A673 (cell line): ENCODE results near the gene FEM1C. TPM values are rescaled to one million over a fixed set of nuclear protein-coding genes. Genes with fewer than 3 reads are reported as not detected.

Source experiments
- BruUV-seq: library from RNA; stranded (reverse); fragments of 400-500 nt; replicated peaks from 2 replicates; lab custom pipeline; 2021; lab: Mats Ljungman, UMichigan
- CTCF ChIA-PET: fragments of 300-600 bp; sonication (Branson Sonifier 250); formaldehyde crosslinking; loops from one replicate; lab custom pipeline; 2022; ENCODE audit warnings: antibody characterized with exemption; lab: Charles Lee
- POLR2A ChIA-PET: fragments of 300-600 bp; sonication (Branson Sonifier 250); formaldehyde crosslinking; loops from one replicate; lab custom pipeline; 2022; ENCODE audit warnings: antibody characterized with exemption; ENCODE audit not compliant: low non-redundant PET; lab: Charles Lee
- DNase-seq: peaks from one replicate; pipeline ENCODE4 v3.0.0-alpha.2; 2015; ENCODE audit warnings: low spot score
- H3K27ac ChIP-seq: fragments of 200-600 bp; sonication (generic); 2 replicates; pipeline ENCODE4 v1.5.1; 2016; ENCODE audit warnings: mixed run types, low read depth, mild to moderate bottlenecking, mixed read lengths, antibody characterized with exemption, low read length; ENCODE audit not compliant: poor library complexity, severe bottlenecking
- H3K27me3 ChIP-seq: fragments of 200-600 bp; sonication (generic); replicated peaks from 2 replicates; pipeline ENCODE4 v1.6.1; 2017; ENCODE audit warnings: mixed run types, low read depth, mild to moderate bottlenecking, mixed read lengths, antibody characterized with exemption, low read length; ENCODE audit not compliant: insufficient read depth, poor library complexity
- H3K36me3 ChIP-seq: fragments of 200-600 bp; sonication (generic); 2 replicates; pipeline ENCODE4 v1.6.1; 2016; ENCODE audit warnings: mixed run types, mild to moderate bottlenecking, mixed read lengths, antibody characterized with exemption, low read length; ENCODE audit not compliant: insufficient read depth, poor library complexity, severe bottlenecking
- H3K4me1 ChIP-seq: fragments of 200-600 bp; sonication (generic); 2 replicates; pipeline ENCODE4 v1.6.1; 2017; ENCODE audit warnings: mixed run types, mild to moderate bottlenecking, mixed read lengths, antibody characterized with exemption, low read length; ENCODE audit not compliant: insufficient read depth, poor library complexity, severe bottlenecking
- H3K4me3 ChIP-seq: fragments of 200-600 bp; sonication (generic); 2 replicates; pipeline ENCODE4 v1.5.1; 2016; ENCODE audit warnings: low read depth, mixed run types, mild to moderate bottlenecking, mixed read lengths, low read length; ENCODE audit not compliant: poor library complexity, severe bottlenecking
- H3K9me3 ChIP-seq: fragments of 200-600 bp; sonication (generic); 2 replicates; pipeline ENCODE4 v1.6.1; 2016; ENCODE audit warnings: mixed run types, low read depth, mild to moderate bottlenecking, mixed read lengths, antibody characterized with exemption, low read length; ENCODE audit not compliant: poor library complexity, severe bottlenecking
- EZH2 ChIP-seq: fragments of 200-600 bp; sonication (generic); IDR thresholded peaks from 2 replicates; pipeline ENCODE4 v1.6.1; 2017; ENCODE audit warnings: borderline replicate concordance, low read depth, mild to moderate bottlenecking, mixed read lengths, antibody characterized with exemption, low read length; ENCODE audit not compliant: poor library complexity, severe bottlenecking
- intact Hi-C: fragments of 100-400 bp; cut with micrococcal nuclease; formaldehyde crosslinking; loops from one replicate; pipeline ENCODE4 v1.10.0; 2022; ENCODE audit not compliant: unreplicated experiment
- total RNA-seq: library from RNA; stranded (reverse); gene quantifications from 2 replicates; pipeline ENCODE4 v1.2.3, GENCODE V29; 2021
- TF ChIP-seq, protein P1 (sequence below): fragments of 300-800, 200-600 bp; sonication (generic); conservative IDR thresholded peaks from 2 replicates; pipeline ENCODE4 v1.5.1; 2017; ENCODE audit warnings: low read depth, mild to moderate bottlenecking, antibody characterized with exemption, low read length, moderate library complexity, mixed read lengths

Gene FEM1C
- total RNA-seq, 1 experiment from 2014 or later = 15.0 TPM

DNA sequence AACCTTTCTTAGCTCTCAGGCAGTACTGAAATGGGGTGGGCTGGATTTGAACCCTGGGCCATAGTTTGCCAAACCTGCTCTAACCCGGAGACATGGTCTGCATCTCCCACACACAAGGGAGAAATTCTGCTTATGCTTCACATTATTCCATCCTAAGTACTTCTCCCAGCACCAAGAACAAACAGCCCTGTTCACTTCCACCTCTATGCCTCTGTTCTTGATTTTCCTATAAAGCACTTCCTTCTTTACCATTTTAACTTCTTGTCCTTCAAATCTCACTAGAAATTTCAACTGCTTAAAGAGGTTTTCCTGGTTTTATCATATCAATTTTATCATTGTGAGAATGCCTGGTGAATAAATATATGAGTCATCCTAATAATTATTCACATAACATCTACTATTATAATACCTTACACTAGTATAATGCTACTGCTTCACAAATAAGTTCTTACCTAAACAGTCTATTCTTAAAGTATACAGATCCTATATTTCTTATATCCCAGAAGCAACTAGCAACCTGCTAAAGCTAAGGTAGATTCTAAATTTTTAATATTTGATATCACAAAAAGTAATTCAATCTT is 12.7 kb downstream of the FEM1C start:
- Histone ChIP-seq H3K36me3 (peaks cover 15% of the 10 kb centered on the region), H3K27me3 (no peaks in the 10 kb centered on the region), H3K4me3 (no peak overlapping the region), H3K27ac (peak overlapping the region; percentile 21), H3K4me1 (peaks cover 19% of the 10 kb centered on the region), H3K9me3 (no peaks in the 10 kb centered on the region)
- no peak for DNase-seq
- intact Hi-C loops = no loop called here
- ChIA-PET POLR2A (no interaction called here), CTCF (interaction anchor here (0.6 kb wide), 1 partner anchor 310 kb away, joined by 7 read pairs; no protein-coding TSS in a partner anchor)
- BruUV-seq = no TSS peak
- TF ChIP-seq, protein P1, sequence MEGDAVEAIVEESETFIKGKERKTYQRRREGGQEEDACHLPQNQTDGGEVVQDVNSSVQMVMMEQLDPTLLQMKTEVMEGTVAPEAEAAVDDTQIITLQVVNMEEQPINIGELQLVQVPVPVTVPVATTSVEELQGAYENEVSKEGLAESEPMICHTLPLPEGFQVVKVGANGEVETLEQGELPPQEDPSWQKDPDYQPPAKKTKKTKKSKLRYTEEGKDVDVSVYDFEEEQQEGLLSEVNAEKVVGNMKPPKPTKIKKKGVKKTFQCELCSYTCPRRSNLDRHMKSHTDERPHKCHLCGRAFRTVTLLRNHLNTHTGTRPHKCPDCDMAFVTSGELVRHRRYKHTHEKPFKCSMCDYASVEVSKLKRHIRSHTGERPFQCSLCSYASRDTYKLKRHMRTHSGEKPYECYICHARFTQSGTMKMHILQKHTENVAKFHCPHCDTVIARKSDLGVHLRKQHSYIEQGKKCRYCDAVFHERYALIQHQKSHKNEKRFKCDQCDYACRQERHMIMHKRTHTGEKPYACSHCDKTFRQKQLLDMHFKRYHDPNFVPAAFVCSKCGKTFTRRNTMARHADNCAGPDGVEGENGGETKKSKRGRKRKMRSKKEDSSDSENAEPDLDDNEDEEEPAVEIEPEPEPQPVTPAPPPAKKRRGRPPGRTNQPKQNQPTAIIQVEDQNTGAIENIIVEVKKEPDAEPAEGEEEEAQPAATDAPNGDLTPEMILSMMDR = no peak
- no peak for TF ChIP-seq EZH2

DNA sequence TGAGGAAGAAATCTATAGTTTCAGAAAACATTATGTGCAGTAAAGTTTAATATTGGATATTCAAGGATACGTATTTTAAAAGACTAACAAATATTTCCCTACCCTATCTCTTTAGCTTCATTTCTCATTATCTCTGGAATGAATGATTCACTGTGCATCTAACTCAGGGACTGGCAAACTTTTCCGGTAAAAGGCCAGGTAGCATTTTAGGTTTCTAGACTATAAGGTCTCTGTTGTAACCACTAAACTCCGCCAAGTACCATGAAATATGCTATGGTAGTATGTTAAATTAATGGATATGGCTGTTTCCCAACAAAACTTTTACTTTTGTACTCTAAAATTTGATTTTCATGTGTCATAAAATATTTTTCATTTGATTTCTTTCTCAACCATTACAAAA is 13.2 kb downstream of the FEM1C start:
- no TSS peak for BruUV-seq
- H3K4me3 ChIP-seq = no peak overlapping the region
- POLR2A ChIA-PET = no interaction called here
- H3K9me3 ChIP-seq = no peaks in the 10 kb centered on the region
- no peak overlapping the region for H3K27ac ChIP-seq
- TF ChIP-seq, protein P1 = no peak
- TF ChIP-seq EZH2 = no peak
- intact Hi-C loops = no loop called here
- H3K4me1 ChIP-seq = peaks cover 19% of the 10 kb centered on the region
- CTCF ChIA-PET = no interaction called here
- peaks cover 15% of the 10 kb centered on the region for H3K36me3 ChIP-seq
- no peaks in the 10 kb centered on the region for H3K27me3 ChIP-seq
- no peak for DNase-seq

DNA sequence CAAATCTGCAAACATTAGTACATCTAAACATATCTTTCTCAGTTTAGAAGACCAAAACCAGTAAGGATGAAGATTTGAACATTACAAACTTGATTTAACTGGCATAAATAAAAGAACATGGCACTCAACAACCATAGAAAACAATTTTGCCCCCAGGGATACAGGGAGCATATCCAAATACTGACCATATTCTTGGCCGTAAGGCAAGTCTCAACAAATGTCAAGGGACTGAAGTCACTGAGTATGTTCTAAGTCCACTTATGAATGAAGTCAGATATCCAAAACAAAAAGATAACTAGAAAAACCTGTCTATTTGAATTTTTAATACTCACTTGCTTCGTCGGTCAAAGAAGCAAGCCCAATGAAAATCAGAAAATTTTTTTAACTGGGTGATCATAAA is 14.1 kb downstream of the FEM1C start:
- intact Hi-C loops = no loop called here
- no peaks in the 10 kb centered on the region for H3K9me3 ChIP-seq
- H3K27me3 ChIP-seq = no peaks in the 10 kb centered on the region
- H3K27ac ChIP-seq = no peak overlapping the region
- H3K4me3 ChIP-seq = no peak overlapping the region
- POLR2A ChIA-PET = no interaction called here
- peaks cover 12% of the 10 kb centered on the region for H3K36me3 ChIP-seq
- no peak for TF ChIP-seq EZH2
- no TSS peak for BruUV-seq
- peaks cover 19% of the 10 kb centered on the region for H3K4me1 ChIP-seq
- CTCF ChIA-PET = no interaction called here
- DNase-seq = no peak

DNA sequence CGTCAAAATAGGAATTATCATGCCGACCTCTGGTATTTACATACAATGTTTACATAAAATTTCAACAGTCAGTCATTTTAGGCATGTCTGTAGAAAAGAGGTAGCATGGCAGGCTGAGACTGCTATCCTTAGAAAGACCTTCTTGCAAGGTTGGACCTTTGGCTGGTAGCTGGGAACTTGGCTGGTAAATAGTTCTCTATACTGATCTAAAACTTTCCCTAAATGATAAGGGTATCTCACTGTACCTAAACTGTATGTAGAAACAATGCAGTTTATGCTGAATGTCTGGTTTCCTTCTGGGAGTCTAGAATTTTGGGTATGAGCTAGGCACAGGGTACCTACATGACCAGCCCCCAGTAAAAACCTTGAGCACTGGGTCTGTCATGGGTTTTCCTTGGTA is 18.0 kb downstream of the FEM1C start:
- Histone ChIP-seq H3K4me1 (peaks cover 4% of the 10 kb centered on the region), H3K9me3 (no peaks in the 10 kb centered on the region), H3K4me3 (no peak overlapping the region), H3K27me3 (no peaks in the 10 kb centered on the region), H3K36me3 (peaks cover 29% of the 10 kb centered on the region), H3K27ac (no peak overlapping the region)
- DNase-seq = no peak
- TF ChIP-seq EZH2 = no peak
- TF ChIP-seq, protein P1 = no peak
- ChIA-PET CTCF (no interaction called here), POLR2A (no interaction called here)
- BruUV-seq = no TSS peak
- intact Hi-C loops = no loop called here
